Stimulated activated naive CD8-positive, alpha-beta T cell treated with anti-CD3 and anti-CD28 coated beads, Interleukin-15, Interleukin-2, amounts not matched to agents 100 ng/mL and 50 ng/mL, for 24 hours (primary cell): ENCODE measurements around the gene MIPEP.
A peak's percentile ranks its signal among the peaks of the same experiment; 100 is the strongest.
"Not testable (repeated sequence)": the region's sequence is repeated elsewhere in the genome, so short reads cannot be mapped to it uniquely, and the experiment has no call there.

Source experiments
- H3K27ac Mint-ChIP-seq: one replicate; pipeline ENCODE4 v1.8.0; 2021; ENCODE audit warnings: mild to moderate bottlenecking, mixed read lengths
- H3K27me3 Mint-ChIP-seq: one replicate; pipeline ENCODE4 v1.8.0; 2021; ENCODE audit warnings: mixed read lengths
- H3K36me3 Mint-ChIP-seq: one replicate; pipeline ENCODE4 v1.8.0; 2021; ENCODE audit warnings: low read depth, mixed read lengths
- H3K4me1 Mint-ChIP-seq: one replicate; pipeline ENCODE4 v1.8.0; 2021; ENCODE audit warnings: low read depth, mixed read lengths
- H3K4me3 Mint-ChIP-seq: one replicate; pipeline ENCODE4 v1.8.0; 2021; ENCODE audit warnings: mild to moderate bottlenecking, mixed read lengths
- H3K9me3 Mint-ChIP-seq: one replicate; pipeline ENCODE4 v1.8.0; 2021; ENCODE audit warnings: mixed read lengths

The MIPEP gene

GRCh38 chr13:23901365-23901764 lies 12.2 kb upstream of the MIPEP start:
- H3K4me1 Mint-ChIP-seq, result no peaks in the 10 kb centered on the region
- no peak overlapping the region for H3K27ac Mint-ChIP-seq
- H3K36me3 Mint-ChIP-seq, result no peaks in the 10 kb centered on the region
- no peak overlapping the region for H3K4me3 Mint-ChIP-seq
- peaks cover 37% of the 10 kb centered on the region for H3K27me3 Mint-ChIP-seq
- H3K9me3 Mint-ChIP-seq, result no peaks in the 10 kb centered on the region

- Mint-ChIP-seq H3K27ac (no peak overlapping the region), H3K36me3 (no peaks in the 10 kb centered on the region), H3K4me3 (no peak overlapping the region), H3K9me3 (no peaks in the 10 kb centered on the region), H3K27me3 (peaks cover 27% of the 10 kb centered on the region), H3K4me1 (no peaks in the 10 kb centered on the region)
Measured at GRCh38 chr13:23899555-23899954, 10.4 kb upstream of the MIPEP start.

GRCh38 chr13:23898101-23898500 lies 8.9 kb upstream of the MIPEP start:
- Mint-ChIP-seq H3K27me3 (peaks cover 19% of the 10 kb centered on the region), H3K36me3 (no peaks in the 10 kb centered on the region), H3K4me3 (no peak overlapping the region), H3K27ac (no peak overlapping the region), H3K4me1 (no peaks in the 10 kb centered on the region), H3K9me3 (no peaks in the 10 kb centered on the region)

- H3K9me3 Mint-ChIP-seq, H3K27ac Mint-ChIP-seq, H3K4me1 Mint-ChIP-seq, H3K36me3 Mint-ChIP-seq, H3K4me3 Mint-ChIP-seq: not testable (repeated sequence)
- peaks cover 13% of the 10 kb centered on the region for H3K27me3 Mint-ChIP-seq
Measured at GRCh38 chr13:23897452-23897919, 8.3 kb upstream of the MIPEP start, which contains the start of gene C1QTNF9B. Gene C1QTNF9B (minus strand): TSS chr13:23897502.

- H3K36me3 Mint-ChIP-seq, H3K9me3 Mint-ChIP-seq, H3K4me3 Mint-ChIP-seq, H3K27me3 Mint-ChIP-seq, H3K4me1 Mint-ChIP-seq, H3K27ac Mint-ChIP-seq: not testable (repeated sequence)
Measured at GRCh38 chr13:23894746-23895145, 5.5 kb upstream of the MIPEP start.

- H3K4me3 Mint-ChIP-seq, H3K9me3 Mint-ChIP-seq, H3K36me3 Mint-ChIP-seq, H3K27ac Mint-ChIP-seq, H3K27me3 Mint-ChIP-seq: not testable (repeated sequence)
- H3K4me1 Mint-ChIP-seq, result peaks cover 12% of the 10 kb centered on the region
Measured at GRCh38 chr13:23893791-23894190, 4.6 kb upstream of the MIPEP start.

GRCh38 chr13:23889615-23890607 lies 711 bp upstream of the MIPEP start:
- peak overlapping the region; percentile 85 for H3K4me3 Mint-ChIP-seq
- peak overlapping the region; percentile 68 for H3K27ac Mint-ChIP-seq
- H3K36me3 Mint-ChIP-seq, result peaks cover 3% of the 10 kb centered on the region
- H3K27me3 Mint-ChIP-seq, result no peaks in the 10 kb centered on the region
- no peaks in the 10 kb centered on the region for H3K9me3 Mint-ChIP-seq
- peaks cover 28% of the 10 kb centered on the region for H3K4me1 Mint-ChIP-seq

GRCh38 chr13:23884361-23884760 lies 4.8 kb downstream of the MIPEP start:
- peaks cover 29% of the 10 kb centered on the region for H3K36me3 Mint-ChIP-seq
- not testable (repeated sequence) for H3K27me3 Mint-ChIP-seq, H3K4me3 Mint-ChIP-seq, H3K9me3 Mint-ChIP-seq, H3K27ac Mint-ChIP-seq
- H3K4me1 Mint-ChIP-seq, result peaks cover 23% of the 10 kb centered on the region

GRCh38 chr13:23883255-23883654 lies 5.9 kb downstream of the MIPEP start:
- no peaks in the 10 kb centered on the region for H3K9me3 Mint-ChIP-seq

GRCh38 chr13:23881402-23881800 lies 7.8 kb downstream of the MIPEP start:
- H3K4me1 Mint-ChIP-seq, H3K27me3 Mint-ChIP-seq, H3K4me3 Mint-ChIP-seq, H3K9me3 Mint-ChIP-seq, H3K27ac Mint-ChIP-seq: not testable (repeated sequence)
- peaks cover 35% of the 10 kb centered on the region for H3K36me3 Mint-ChIP-seq

More at GRCh38 chr13:23883255-23883654, 5.9 kb downstream of the MIPEP start:
- H3K36me3 Mint-ChIP-seq, result peaks cover 35% of the 10 kb centered on the region
- no peaks in the 10 kb centered on the region for H3K27me3 Mint-ChIP-seq
- H3K4me3 Mint-ChIP-seq, result no peak overlapping the region
- H3K4me1 Mint-ChIP-seq, result peaks cover 21% of the 10 kb centered on the region
- no peak overlapping the region for H3K27ac Mint-ChIP-seq

GRCh38 chr13:23880493-23881401 lies 8.5 kb downstream of the MIPEP start:
- peaks cover 41% of the 10 kb centered on the region for H3K36me3 Mint-ChIP-seq
- not testable (repeated sequence) for H3K27ac Mint-ChIP-seq, H3K4me3 Mint-ChIP-seq, H3K4me1 Mint-ChIP-seq, H3K27me3 Mint-ChIP-seq, H3K9me3 Mint-ChIP-seq

GRCh38 chr13:23877286-23877685 lies 11.9 kb downstream of the MIPEP start:
- no peak overlapping the region for H3K4me3 Mint-ChIP-seq
- no peaks in the 10 kb centered on the region for H3K9me3 Mint-ChIP-seq
- H3K27ac Mint-ChIP-seq, result no peak overlapping the region
- peaks cover 28% of the 10 kb centered on the region for H3K36me3 Mint-ChIP-seq
- no peaks in the 10 kb centered on the region for H3K4me1 Mint-ChIP-seq
- H3K27me3 Mint-ChIP-seq, result no peaks in the 10 kb centered on the region

- H3K36me3 Mint-ChIP-seq, result peaks cover 19% of the 10 kb centered on the region
Measured at GRCh38 chr13:23876265-23876664, 12.9 kb downstream of the MIPEP start.

GRCh38 chr13:23871616-23872220 lies 17.5 kb downstream of the MIPEP start:
- Mint-ChIP-seq H3K4me3 (no peak overlapping the region), H3K27ac (no peak overlapping the region), H3K36me3 (peaks cover 10% of the 10 kb centered on the region), H3K4me1 (no peaks in the 10 kb centered on the region), H3K9me3 (no peaks in the 10 kb centered on the region), H3K27me3 (no peaks in the 10 kb centered on the region)

More at GRCh38 chr13:23876265-23876664, 12.9 kb downstream of the MIPEP start:
- Mint-ChIP-seq H3K4me3 (no peak overlapping the region), H3K9me3 (no peaks in the 10 kb centered on the region), H3K4me1 (no peaks in the 10 kb centered on the region), H3K27me3 (no peaks in the 10 kb centered on the region), H3K27ac (no peak overlapping the region)
